ENCODE data around the gene FKBP8. TPM values are rescaled to one million over a fixed set of nuclear protein-coding genes. Genes with fewer than 3 reads are reported as not detected.

The FKBP8 gene
- total RNA-seq, 1 experiment from 2014 or later = 261 TPM

DNA sequence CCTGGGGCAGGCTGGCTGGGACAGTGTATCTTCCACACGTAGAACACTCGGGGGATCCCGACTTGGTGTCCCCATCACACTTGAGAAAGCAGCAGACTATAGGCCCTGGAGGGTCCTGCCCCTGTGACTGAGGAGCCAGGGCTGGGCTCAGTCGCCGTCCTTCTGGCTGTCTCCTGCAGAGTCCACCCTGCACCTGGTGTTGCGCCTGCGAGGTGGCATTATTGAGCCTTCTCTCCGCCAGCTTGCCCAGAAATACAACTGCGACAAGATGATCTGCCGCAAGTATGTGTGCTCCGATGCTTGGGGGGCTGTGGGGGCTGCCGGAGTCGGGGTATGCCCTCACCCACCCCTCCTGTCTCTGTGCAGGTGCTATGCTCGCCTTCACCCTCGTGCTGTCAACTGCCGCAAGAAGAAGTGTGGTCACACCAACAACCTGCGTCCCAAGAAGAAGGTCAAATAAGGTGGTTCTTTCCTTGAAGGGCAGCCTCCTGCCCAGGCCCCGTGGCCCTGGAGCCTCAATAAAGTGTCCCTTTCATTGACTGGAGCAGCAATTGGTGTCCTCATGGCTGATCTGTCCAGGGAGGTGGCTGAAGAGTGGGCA is 31.4 kb upstream of the FKBP8 start:
- no peak for DNase-seq (ENCODE audit: low read depth, low spot score)
- H3K4me2 ChIP-seq (ENCODE audit: low read length) = no peak overlapping the region
- RAD21 ChIA-PET (ENCODE audit: low non-redundant PET in 1 of 2, low total read pairs in 2 of 2, uncharacterized antibody in 2 of 2, unreplicated experiment in 2 of 2) = no interaction called here
- peaks cover 26 to 54% of the 10 kb centered on the region in 2 experiments for H3K36me3 ChIP-seq (ENCODE audit: control insufficient read depth in 1 of 2, insufficient read depth in 2 of 2, low read length in 2 of 2)
- peaks cover 12 to 28% of the 10 kb centered on the region in 2 experiments for H3K4me1 ChIP-seq (ENCODE audit: control insufficient read depth in 1 of 2, insufficient read depth in 2 of 2, low read length in 2 of 2)
- H3K9ac ChIP-seq (ENCODE audit: low read length) = no peak overlapping the region
- CTCF ChIA-PET = no interaction called here
- intact Hi-C loops (cut with micrococcal nuclease) = loop anchor here (5.0 kb wide), 1 partner anchor 107 kb away; no protein-coding TSS in a partner anchor
- H3K79me2 ChIP-seq (ENCODE audit: insufficient read depth, low read length) = peaks cover 39% of the 10 kb centered on the region
- no peaks in the 10 kb centered on the region for H3K9me2 ChIP-seq (ENCODE audit: insufficient read depth)
- ATAC-seq = no peak
- H2AFZ ChIP-seq (ENCODE audit: low read depth, low read length, poor library complexity, severe bottlenecking) = no peak overlapping the region
- no TSS peak for BruUV-seq (replicated peaks)
- no peaks in the 10 kb centered on the region for H3K9me3 ChIP-seq (ENCODE audit: control insufficient read depth in 1 of 2, insufficient read depth in 1 of 2, low read depth in 1 of 2, low read length in 2 of 2)
- H3K4me3 ChIP-seq (replicated peaks in 1 of 2; ENCODE audit: low read depth in 1 of 2, low read length in 2 of 2) = no peak overlapping the region
- H4K20me1 ChIP-seq (ENCODE audit: insufficient read depth) = peaks cover 17% of the 10 kb centered on the region; the same call in 1 of the 2 replicates
- no peak overlapping the region for H3K27ac ChIP-seq (ENCODE audit: low read depth, low read length)
- TF ChIP-seq, protein P1, sequence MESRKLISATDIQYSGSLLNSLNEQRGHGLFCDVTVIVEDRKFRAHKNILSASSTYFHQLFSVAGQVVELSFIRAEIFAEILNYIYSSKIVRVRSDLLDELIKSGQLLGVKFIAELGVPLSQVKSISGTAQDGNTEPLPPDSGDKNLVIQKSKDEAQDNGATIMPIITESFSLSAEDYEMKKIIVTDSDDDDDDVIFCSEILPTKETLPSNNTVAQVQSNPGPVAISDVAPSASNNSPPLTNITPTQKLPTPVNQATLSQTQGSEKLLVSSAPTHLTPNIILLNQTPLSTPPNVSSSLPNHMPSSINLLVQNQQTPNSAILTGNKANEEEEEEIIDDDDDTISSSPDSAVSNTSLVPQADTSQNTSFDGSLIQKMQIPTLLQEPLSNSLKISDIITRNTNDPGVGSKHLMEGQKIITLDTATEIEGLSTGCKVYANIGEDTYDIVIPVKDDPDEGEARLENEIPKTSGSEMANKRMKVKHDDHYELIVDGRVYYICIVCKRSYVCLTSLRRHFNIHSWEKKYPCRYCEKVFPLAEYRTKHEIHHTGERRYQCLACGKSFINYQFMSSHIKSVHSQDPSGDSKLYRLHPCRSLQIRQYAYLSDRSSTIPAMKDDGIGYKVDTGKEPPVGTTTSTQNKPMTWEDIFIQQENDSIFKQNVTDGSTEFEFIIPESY (IDR thresholded peaks at IDR 0.05; ENCODE audit: extremely low read depth, insufficient replicate concordance, low read length) = no peak
- TF ChIP-seq, protein P2, sequence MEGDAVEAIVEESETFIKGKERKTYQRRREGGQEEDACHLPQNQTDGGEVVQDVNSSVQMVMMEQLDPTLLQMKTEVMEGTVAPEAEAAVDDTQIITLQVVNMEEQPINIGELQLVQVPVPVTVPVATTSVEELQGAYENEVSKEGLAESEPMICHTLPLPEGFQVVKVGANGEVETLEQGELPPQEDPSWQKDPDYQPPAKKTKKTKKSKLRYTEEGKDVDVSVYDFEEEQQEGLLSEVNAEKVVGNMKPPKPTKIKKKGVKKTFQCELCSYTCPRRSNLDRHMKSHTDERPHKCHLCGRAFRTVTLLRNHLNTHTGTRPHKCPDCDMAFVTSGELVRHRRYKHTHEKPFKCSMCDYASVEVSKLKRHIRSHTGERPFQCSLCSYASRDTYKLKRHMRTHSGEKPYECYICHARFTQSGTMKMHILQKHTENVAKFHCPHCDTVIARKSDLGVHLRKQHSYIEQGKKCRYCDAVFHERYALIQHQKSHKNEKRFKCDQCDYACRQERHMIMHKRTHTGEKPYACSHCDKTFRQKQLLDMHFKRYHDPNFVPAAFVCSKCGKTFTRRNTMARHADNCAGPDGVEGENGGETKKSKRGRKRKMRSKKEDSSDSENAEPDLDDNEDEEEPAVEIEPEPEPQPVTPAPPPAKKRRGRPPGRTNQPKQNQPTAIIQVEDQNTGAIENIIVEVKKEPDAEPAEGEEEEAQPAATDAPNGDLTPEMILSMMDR (IDR thresholded peaks at IDR 0.05 in 2 of 3, conservative IDR thresholded peaks at IDR 0.05 in 1 of 3; ENCODE audit: borderline replicate concordance in 1 of 3, insufficient read depth in 1 of 3, low read depth in 2 of 3, low read length in 2 of 3) = no peak
- TF ChIP-seq EZH2phosphoT487 (IDR thresholded peaks at IDR 0.05; ENCODE audit: borderline replicate concordance) (no peak), REST (IDR thresholded peaks at IDR 0.05; ENCODE audit: low read depth) (no peak), SP1 (IDR thresholded peaks at IDR 0.05; ENCODE audit: low read depth) (no peak), MAX (IDR thresholded peaks at IDR 0.05) (no peak), CBX3 (IDR thresholded peaks at IDR 0.05; ENCODE audit: low read depth) (no peak), EZH2 (IDR thresholded peaks at IDR 0.05) (no peak), JUND (IDR thresholded peaks at IDR 0.05) (no peak), EGR1 (IDR thresholded peaks at IDR 0.05; ENCODE audit: low read depth) (no peak), FOSL1 (IDR thresholded peaks at IDR 0.05; ENCODE audit: low read depth) (no peak), POLR2A (IDR thresholded peaks at IDR 0.05; ENCODE audit: borderline replicate concordance, extremely low read depth, insufficient read depth, insufficient read length) (no peak), CEBPB (IDR thresholded peaks at IDR 0.05; ENCODE audit: low read depth) (no peak), POLR2AphosphoS5 (IDR thresholded peaks at IDR 0.05; ENCODE audit: low read depth, low read length) (no peak), TCF7L2 (IDR thresholded peaks at IDR 0.05; ENCODE audit: borderline replicate concordance, extremely low read depth, insufficient read depth, insufficient read length) (no peak), RAD21 (IDR thresholded peaks at IDR 0.05; ENCODE audit: low read depth) (no peak), SRF (IDR thresholded peaks at IDR 0.05; ENCODE audit: low read depth) (no peak), ZNF274 (IDR thresholded peaks at IDR 0.05; ENCODE audit: low read depth, low read length) (no peak), SIN3A (IDR thresholded peaks at IDR 0.05; ENCODE audit: low read depth) (no peak)
- TF ChIP-seq, protein P3, sequence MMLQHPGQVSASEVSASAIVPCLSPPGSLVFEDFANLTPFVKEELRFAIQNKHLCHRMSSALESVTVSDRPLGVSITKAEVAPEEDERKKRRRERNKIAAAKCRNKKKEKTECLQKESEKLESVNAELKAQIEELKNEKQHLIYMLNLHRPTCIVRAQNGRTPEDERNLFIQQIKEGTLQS (IDR thresholded peaks at IDR 0.05) = no peak
- POLR2A ChIA-PET = no interaction called here
- H3K27me3 ChIP-seq (ENCODE audit: insufficient read depth, low read length) = no peaks in the 10 kb centered on the region
